GM12872 (cell line): ENCODE results near the gene FA2H.

ENCODE experiments used
- CTCF ChIP-seq: IDR thresholded peaks from 3 replicates; pipeline ENCODE4 v1.5.1; 2011; ENCODE audit warnings: low read depth, mild to moderate bottlenecking, low read length, moderate library complexity; ENCODE audit not compliant: insufficient read depth

FA2H gene

GRCh38 chr16:74774223-74775139 lies at the start of gene FA2H:
TSS of gene FA2H (minus strand) at chr16:74774820. CDS start at chr16:74774755, 65 bp downstream.
- peak; percentile 7; the same call in 1 of the 3 replicates for TF ChIP-seq CTCF

GRCh38 chr16:74817851-74818250 lies 43.2 kb upstream of the FA2H start:
- no peak for TF ChIP-seq CTCF

GRCh38 chr16:74813109-74813641 lies 38.6 kb upstream of the FA2H start:
- peak; percentile 98 for TF ChIP-seq CTCF

- no peak for TF ChIP-seq CTCF
Observed at GRCh38 chr16:74811911-74812310, 37.3 kb upstream of the FA2H start.

GRCh38 chr16:74807052-74807646 lies 32.5 kb upstream of the FA2H start:
- no peak for TF ChIP-seq CTCF

- TF ChIP-seq CTCF = no peak
Observed at GRCh38 chr16:74800216-74800871, 25.7 kb upstream of the FA2H start.

GRCh38 chr16:74797414-74797813 lies 22.8 kb upstream of the FA2H start:
- TF ChIP-seq CTCF = no peak
